ENCODE results near the gene SRSF11.

Gene SRSF11

DNA sequence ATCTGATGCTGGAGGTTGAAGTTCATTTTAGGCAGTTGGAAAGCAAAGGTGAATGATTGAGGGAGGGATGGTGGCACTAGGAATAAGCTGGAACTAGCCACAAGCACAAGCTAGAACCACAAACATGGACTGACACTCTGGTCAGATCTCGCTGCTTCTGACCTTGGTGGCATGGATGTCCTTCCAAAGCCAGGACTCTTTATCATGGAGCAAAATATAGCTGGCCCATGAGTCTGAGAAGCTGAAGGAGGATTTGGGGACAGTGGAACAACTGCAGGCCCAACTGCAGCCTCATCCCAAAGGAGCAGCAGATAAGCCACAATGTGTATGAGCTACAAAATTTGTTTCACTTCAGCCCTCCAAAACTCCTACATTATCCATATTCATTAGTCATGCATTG lies 35.5 kb downstream of the SRSF11 start:
- POLR2A ChIA-PET = no interaction called here
- TF ChIP-seq, protein P1, sequence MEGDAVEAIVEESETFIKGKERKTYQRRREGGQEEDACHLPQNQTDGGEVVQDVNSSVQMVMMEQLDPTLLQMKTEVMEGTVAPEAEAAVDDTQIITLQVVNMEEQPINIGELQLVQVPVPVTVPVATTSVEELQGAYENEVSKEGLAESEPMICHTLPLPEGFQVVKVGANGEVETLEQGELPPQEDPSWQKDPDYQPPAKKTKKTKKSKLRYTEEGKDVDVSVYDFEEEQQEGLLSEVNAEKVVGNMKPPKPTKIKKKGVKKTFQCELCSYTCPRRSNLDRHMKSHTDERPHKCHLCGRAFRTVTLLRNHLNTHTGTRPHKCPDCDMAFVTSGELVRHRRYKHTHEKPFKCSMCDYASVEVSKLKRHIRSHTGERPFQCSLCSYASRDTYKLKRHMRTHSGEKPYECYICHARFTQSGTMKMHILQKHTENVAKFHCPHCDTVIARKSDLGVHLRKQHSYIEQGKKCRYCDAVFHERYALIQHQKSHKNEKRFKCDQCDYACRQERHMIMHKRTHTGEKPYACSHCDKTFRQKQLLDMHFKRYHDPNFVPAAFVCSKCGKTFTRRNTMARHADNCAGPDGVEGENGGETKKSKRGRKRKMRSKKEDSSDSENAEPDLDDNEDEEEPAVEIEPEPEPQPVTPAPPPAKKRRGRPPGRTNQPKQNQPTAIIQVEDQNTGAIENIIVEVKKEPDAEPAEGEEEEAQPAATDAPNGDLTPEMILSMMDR (IDR thresholded peaks at IDR 0.05; ENCODE audit: control extremely low read depth, extremely low read depth, low read depth, missing control alignments) = no peak
- no peak for DNase-seq (ENCODE audit: extremely low spot score)
- CTCF ChIA-PET = interaction anchor here (1.0 to 2.1 kb wide), 2 partner anchors 11 to 23 kb away, joined by 3 to 9 read pairs; no protein-coding TSS in a partner anchor

DNA sequence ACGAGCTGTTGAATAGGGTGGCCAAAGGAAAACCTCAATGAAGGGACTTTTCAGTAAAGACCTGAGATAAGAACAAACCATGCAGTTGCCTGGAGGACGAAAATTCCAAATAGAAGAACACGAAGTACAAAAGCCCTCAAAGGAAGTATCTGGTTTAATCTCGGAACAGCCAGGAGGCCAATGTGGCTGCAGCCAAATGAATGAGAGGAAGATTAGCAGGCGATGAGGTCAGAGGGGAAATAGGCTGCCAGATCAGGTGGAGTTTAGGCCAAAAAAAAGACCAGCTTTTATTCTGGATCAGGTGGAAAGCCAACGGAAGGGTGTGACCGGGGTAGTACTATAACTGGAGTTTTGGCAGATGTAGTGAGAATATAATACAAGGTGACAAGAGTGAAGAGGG lies 43.7 kb downstream of the SRSF11 start:
- DNase-seq (ENCODE audit: extremely low spot score) = no peak
- TF ChIP-seq, protein P1 (IDR thresholded peaks at IDR 0.05; ENCODE audit: control extremely low read depth, extremely low read depth, low read depth, missing control alignments) = no peak
- POLR2A ChIA-PET = no interaction called here
- CTCF ChIA-PET = no interaction called here

DNA sequence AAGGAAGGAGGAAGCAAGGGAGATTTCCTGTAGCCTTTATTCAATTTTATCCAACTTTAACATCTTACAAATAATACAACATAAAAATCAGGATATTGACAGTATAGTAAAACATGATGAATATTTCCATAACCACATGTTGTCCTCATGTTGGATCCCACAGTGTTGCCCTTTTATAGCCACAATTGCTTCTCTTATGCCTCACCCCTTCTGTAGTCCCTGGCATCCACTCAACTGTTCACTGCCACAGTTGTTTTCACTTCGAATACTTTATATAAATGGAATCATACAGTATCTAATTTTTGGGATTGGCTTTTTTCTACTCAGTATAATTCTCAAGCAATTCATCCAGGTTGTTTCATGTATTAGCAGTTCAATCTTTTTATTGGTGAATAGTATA lies 44.8 kb downstream of the SRSF11 start:
- ChIA-PET CTCF (no interaction called here), POLR2A (no interaction called here)
- no peak for DNase-seq (ENCODE audit: extremely low spot score)
- TF ChIP-seq, protein P1 (IDR thresholded peaks at IDR 0.05; ENCODE audit: control extremely low read depth, extremely low read depth, low read depth, missing control alignments) = no peak

DNA sequence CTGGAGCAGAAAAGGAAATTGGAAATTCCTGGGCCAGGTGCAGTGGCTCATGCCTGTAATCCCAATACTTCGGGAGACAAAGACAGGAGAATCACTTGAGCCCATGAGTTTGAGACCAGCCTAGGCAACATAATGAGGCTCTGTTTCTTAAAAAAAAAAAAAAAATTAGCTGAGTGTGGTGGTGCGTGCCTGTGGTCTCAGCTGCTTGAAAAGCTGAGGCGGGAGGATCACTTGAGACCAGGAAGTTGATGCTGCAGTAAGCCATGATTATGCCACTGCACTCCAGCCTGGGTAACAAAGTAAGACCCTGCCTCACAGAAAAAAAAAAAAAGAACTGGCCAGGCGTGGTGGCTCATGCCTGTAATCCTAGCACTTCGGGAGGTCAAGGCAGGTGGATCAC lies 56.7 kb downstream of the SRSF11 start:
- CTCF ChIA-PET = interaction anchor here (2.9 kb wide), 1 partner anchor 11 kb away, joined by 14 read pairs; no protein-coding TSS in a partner anchor
- POLR2A ChIA-PET = no interaction called here
- no peak for DNase-seq (ENCODE audit: extremely low spot score)
- TF ChIP-seq, protein P1 (IDR thresholded peaks at IDR 0.05; ENCODE audit: control extremely low read depth, extremely low read depth, low read depth, missing control alignments) = no peak

DNA sequence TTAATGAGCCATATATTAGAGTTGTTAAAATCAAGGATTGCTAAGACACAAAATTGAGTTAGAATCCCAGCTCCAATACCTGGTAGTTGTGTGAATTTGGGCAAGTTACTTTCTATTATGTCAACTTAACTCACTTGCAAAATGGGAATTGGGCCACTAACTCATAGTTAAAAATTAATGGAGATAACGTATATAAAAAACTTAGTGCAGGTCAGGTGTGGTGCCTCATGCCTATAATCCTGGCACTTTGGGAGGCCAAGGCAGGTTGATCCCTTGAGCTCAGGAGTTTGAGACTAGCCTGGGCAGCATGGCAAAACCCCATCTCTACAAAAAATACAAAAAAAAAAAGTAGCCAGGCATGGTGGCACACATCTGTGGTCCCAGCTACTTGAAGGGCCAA lies 57.5 kb downstream of the SRSF11 start:
- ChIA-PET POLR2A (no interaction called here), CTCF (interaction anchor here (1.0 to 2.9 kb wide), 2 partner anchors 10 to 15 kb away, joined by 4 to 14 read pairs; no protein-coding TSS in a partner anchor)
- TF ChIP-seq, protein P1 (IDR thresholded peaks at IDR 0.05; ENCODE audit: control extremely low read depth, extremely low read depth, low read depth, missing control alignments) = no peak
- no peak for DNase-seq (ENCODE audit: extremely low spot score)

DNA sequence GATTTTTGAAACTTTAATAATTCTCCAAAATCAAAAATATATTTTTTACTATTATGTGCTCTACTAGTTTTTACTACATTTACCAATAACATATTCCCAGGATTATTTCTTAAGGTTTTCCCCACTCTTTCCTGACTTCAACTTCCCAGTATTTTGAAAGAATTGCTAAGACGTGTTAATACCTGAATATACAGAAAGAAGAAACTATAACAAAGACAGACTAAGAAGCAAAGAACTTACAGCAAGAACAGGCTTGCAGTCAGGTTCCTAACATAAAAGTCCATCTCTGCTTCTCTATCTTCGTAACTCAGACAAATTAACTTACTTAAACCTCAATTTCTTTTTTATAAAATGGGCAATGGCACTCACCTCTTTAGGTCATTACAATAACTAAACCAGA lies 63.2 kb downstream of the SRSF11 start:
- CTCF ChIA-PET = interaction anchor here (1.5 kb wide), 1 partner anchor 8 kb away, joined by 4 read pairs; no protein-coding TSS in a partner anchor
- no peak for DNase-seq (ENCODE audit: extremely low spot score)
- POLR2A ChIA-PET = no interaction called here
- TF ChIP-seq, protein P1 (IDR thresholded peaks at IDR 0.05; ENCODE audit: control extremely low read depth, extremely low read depth, low read depth, missing control alignments) = no peak

DNA sequence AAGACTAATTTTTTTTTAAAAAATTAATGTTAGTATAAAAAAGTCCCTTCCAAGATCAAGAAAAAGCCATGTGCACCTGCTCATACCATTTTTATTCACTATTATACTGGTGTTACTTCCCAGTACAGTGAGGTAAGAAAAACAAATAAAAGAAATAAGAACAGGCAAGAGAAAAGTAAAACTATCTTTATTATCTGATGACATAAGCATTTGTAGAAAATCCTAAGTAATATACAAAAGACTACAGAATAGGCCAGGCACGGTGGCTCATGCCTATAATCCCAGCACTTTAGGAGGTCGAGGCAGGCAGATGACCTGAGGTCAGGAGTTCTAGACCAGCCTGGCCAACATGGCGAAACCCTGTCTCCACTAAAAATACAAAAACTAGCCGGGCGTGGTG lies 65.3 kb downstream of the SRSF11 start:
- TF ChIP-seq, protein P1 (IDR thresholded peaks at IDR 0.05; ENCODE audit: control extremely low read depth, extremely low read depth, low read depth, missing control alignments) = no peak
- DNase-seq (ENCODE audit: extremely low spot score) = no peak
- ChIA-PET POLR2A (no interaction called here), CTCF (interaction anchor here (1.0 kb wide), 1 partner anchor 15 kb away, joined by 3 read pairs; no protein-coding TSS in a partner anchor)

All from GM10248 (cell line).